Activated naive CD4-positive, alpha-beta T cell treated with anti-CD3 and anti-CD28 coated beads, Interleukin-2, amount 10 ng/mL, durations not matched to agents 7 days and 5 days (primary cell): ENCODE results near the gene TSC2.

Experiments used
- CTCF ChIA-PET: fragments of 350-600 bp; sonication (Branson Sonifier 250); formaldehyde crosslinking; loops from one replicate; lab custom pipeline; 2021; ENCODE audit warnings: antibody characterized with exemption; lab: Charles Lee
- DNase-seq: peaks from one replicate; pipeline ENCODE4 v3.0.0-alpha.2; 2020
- H3K27ac Mint-ChIP-seq: one replicate; pipeline ENCODE4 v1.8.0; 2021; ENCODE audit warnings: mild to moderate bottlenecking, moderate library complexity, mixed read lengths
- H3K27me3 Mint-ChIP-seq: one replicate; pipeline ENCODE4 v1.8.0; 2021; ENCODE audit warnings: mild to moderate bottlenecking, mixed read lengths
- H3K36me3 Mint-ChIP-seq: one replicate; pipeline ENCODE4 v1.8.0; 2021; ENCODE audit warnings: mixed read lengths
- H3K4me1 Mint-ChIP-seq: one replicate; pipeline ENCODE4 v1.8.0; 2021; ENCODE audit warnings: mixed read lengths
- H3K4me3 Mint-ChIP-seq: one replicate; pipeline ENCODE4 v1.8.0; 2021; ENCODE audit warnings: mild to moderate bottlenecking, moderate library complexity, mixed read lengths
- H3K9me3 Mint-ChIP-seq: one replicate; pipeline ENCODE4 v1.8.0; 2021; ENCODE audit warnings: mixed read lengths

TSC2 gene

DNA sequence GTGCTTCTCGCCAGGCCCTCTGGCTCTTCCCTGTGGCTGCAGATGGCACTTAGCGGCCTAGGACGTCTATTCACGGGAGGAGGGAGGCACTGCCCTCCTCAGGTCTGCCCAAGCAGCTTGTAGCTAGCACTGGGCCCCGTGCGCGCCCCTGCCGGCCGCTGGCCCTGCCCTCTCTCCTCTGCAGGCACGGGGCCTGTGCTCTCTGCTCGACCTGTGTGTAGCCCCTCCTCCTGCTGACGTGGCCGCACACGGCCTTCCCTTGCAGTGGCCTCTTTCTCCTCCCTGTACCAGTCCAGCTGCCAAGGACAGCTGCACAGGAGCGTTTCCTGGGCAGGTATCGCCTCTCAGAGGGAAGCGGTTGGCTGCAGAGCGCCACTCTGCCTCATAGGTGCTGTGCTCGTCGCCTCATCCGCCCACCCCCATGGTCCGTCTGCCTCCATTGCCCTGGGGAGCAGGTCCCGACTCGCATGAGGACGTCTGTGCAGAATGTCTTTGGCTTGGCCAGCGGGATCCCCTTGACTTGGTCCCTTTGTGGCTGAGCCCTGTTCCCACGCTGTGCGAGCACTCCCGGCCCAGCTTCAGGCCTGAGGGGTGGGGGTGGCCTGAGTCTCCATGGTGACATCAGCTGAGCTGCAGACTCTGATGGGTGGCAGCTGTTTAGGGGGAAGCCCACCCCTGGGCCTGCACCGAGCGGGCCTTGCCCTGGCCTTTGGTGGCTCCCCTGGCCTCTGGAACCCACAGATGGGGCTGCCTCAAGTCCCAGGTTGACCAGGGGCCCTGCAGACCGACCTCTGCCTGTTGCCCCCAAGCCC is 34.6 kb downstream of the TSC2 start:
- no peaks in the 10 kb centered on the region for H3K27me3 Mint-ChIP-seq

DNA sequence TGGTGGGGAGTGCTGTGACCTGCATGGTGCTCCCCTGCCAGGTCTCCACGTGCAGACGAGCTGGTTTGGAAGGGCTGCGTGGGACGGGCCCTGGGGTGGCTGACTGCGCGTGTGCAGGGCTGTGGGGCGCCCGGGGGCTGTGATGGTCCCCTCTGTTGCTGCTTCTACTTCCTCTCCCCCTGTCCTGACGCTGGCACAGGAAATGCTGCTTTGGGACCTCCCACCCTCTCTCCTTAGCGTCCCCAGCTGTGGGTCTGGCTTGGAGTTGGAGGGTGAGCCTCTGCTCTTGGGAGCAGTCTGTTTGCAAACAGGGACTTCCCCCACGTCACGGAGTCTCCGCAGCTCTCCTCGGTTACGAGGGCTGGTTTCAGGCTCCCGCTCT is 35.2 kb downstream of the TSC2 start:
- Mint-ChIP-seq H3K4me3 (no peak overlapping the region), H3K27me3 (no peaks in the 10 kb centered on the region), H3K4me1 (no peaks in the 10 kb centered on the region), H3K27ac (no peak overlapping the region), H3K36me3 (peaks cover 7% of the 10 kb centered on the region), H3K9me3 (no peaks in the 10 kb centered on the region)
- CTCF ChIA-PET: no interaction called here
- no peak for DNase-seq

More for the DNA sequence above, 34.6 kb downstream of the TSC2 start:
- Mint-ChIP-seq H3K4me3 (no peak overlapping the region), H3K36me3 (peaks cover 4% of the 10 kb centered on the region), H3K27ac (no peak overlapping the region), H3K4me1 (no peaks in the 10 kb centered on the region), H3K9me3 (no peaks in the 10 kb centered on the region)
- CTCF ChIA-PET: no interaction called here
- DNase-seq: no peak

DNA sequence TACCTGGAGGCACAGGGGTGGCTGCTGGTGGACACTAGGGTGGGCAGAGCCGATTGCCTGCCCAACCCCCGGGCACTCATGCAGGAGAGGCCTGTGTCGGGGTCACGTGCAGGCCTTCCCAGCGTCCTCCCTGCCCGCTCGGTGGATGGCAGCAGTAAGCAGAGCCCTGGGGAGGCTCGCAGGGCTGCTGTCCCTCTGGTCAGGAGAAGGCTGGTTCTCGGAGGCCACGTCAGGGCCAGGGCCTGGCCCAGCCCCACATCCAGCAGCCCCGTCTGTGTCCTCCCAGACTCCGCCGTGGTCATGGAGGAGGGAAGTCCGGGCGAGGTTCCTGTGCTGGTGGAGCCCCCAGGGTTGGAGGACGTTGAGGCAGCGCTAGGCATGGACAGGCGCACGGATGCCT is 35.6 kb downstream of the TSC2 start:
- Mint-ChIP-seq H3K36me3 (peaks cover 7% of the 10 kb centered on the region), H3K4me1 (no peaks in the 10 kb centered on the region), H3K27me3 (no peaks in the 10 kb centered on the region), H3K27ac (no peak overlapping the region), H3K9me3 (no peaks in the 10 kb centered on the region), H3K4me3 (no peak overlapping the region)
- CTCF ChIA-PET: no interaction called here
- no peak for DNase-seq

DNA sequence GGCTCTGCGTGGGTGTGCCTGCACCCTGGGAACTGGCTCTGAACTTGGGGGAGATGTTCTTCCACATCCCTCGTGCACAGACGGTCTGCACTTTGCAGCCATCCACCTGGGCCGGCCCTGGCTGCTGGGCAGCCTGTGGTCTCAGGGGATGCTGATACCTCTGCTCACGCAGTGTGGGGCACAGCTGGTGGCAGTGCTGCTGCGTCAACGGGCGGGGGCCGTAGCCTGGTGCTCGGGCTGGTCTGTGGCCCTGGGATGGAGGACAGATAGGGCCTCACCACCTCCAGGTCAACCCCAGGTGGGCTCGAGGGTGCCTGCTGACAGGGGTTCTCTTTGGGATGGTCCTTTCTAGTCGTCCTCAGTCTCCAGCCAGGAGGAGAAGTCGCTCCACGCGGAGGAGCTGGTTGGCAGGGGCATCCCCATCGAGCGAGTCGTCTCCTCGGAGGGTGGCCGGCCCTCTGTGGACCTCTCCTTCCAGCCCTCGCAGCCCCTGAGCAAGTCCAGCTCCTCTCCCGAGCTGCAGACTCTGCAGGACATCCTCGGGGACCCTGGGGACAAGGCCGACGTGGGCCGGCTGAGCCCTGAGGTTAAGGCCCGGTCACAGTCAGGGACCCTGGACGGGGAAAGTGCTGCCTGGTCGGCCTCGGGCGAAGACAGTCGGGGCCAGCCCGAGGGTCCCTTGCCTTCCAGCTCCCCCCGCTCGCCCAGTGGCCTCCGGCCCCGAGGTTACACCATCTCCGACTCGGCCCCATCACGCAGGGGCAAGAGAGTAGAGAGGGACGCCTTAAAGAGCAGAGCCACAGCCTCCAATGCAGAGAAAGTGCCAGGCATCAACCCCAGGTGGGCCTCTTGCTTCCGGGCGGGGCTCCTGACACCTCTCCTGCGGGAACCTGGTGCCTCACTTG is 36.3 kb downstream of the TSC2 start:
- H3K27ac Mint-ChIP-seq: no peak overlapping the region

DNA sequence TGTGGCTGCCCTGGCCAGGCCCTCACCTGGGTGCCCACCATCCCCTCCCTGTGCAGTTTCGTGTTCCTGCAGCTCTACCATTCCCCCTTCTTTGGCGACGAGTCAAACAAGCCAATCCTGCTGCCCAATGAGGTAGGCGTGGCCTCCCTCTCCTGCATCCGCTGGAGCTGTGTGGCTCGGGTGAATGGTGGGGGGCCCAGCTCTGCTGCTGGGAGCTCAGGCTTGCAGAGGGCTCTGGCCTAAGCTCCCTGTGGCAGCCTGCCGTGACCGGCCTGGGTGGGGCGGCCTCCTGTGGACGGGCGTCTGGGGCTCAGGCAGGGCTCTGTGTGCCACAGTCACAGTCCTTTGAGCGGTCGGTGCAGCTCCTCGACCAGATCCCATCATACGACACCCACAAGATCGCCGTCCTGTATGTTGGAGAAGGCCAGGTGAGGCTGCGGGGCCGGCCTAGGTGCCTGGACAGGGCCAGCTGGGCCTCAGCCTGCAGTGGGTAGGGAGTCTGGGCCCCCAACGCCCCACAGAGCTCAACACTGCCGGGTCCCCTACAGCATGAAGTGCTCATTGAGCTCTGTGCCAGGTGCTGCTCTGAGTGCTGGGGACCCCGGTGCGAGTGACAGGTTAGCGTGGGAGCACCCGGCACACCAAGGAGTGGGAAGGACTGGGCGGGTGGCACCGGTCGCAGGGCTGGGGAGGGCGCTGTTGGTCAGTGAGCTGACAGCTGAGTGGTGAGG is 37.3 kb downstream of the TSC2 start:
- no peak overlapping the region for H3K27ac Mint-ChIP-seq
- no peaks in the 10 kb centered on the region for H3K4me1 Mint-ChIP-seq
- CTCF ChIA-PET: no interaction called here
- H3K27me3 Mint-ChIP-seq: no peaks in the 10 kb centered on the region
- H3K4me3 Mint-ChIP-seq: no peak overlapping the region
- H3K36me3 Mint-ChIP-seq: peaks cover 7% of the 10 kb centered on the region
- no peak for DNase-seq
- no peaks in the 10 kb centered on the region for H3K9me3 Mint-ChIP-seq

More for the DNA sequence above, 36.3 kb downstream of the TSC2 start:
- H3K4me1 Mint-ChIP-seq: no peaks in the 10 kb centered on the region
- DNase-seq: no peak
- H3K4me3 Mint-ChIP-seq: no peak overlapping the region
- H3K36me3 Mint-ChIP-seq: peaks cover 7% of the 10 kb centered on the region
- H3K27me3 Mint-ChIP-seq: no peaks in the 10 kb centered on the region
- CTCF ChIA-PET: no interaction called here
- H3K9me3 Mint-ChIP-seq: no peaks in the 10 kb centered on the region

DNA sequence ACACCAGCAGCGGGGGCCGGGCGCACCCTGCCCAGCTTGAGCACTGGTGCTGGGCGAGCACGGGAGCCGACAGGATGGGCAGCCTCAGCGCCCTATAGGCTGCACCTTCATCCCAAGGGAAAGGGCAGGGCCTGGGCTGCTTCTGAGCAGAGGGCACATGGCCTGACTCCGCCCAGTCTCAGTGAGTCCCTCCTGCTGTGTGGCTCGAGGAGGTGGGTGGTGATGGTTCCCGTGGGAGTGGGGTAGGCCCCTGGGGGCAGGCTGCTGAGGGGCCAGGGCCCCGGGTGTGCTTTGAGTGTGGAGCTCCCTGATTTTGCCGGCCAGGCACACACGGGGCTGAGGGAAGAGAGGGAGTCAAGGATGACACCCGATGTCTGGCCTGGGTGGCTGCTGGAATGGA is 37.9 kb downstream of the TSC2 start:
- Mint-ChIP-seq H3K27ac (no peak overlapping the region), H3K36me3 (peaks cover 9% of the 10 kb centered on the region)

DNA sequence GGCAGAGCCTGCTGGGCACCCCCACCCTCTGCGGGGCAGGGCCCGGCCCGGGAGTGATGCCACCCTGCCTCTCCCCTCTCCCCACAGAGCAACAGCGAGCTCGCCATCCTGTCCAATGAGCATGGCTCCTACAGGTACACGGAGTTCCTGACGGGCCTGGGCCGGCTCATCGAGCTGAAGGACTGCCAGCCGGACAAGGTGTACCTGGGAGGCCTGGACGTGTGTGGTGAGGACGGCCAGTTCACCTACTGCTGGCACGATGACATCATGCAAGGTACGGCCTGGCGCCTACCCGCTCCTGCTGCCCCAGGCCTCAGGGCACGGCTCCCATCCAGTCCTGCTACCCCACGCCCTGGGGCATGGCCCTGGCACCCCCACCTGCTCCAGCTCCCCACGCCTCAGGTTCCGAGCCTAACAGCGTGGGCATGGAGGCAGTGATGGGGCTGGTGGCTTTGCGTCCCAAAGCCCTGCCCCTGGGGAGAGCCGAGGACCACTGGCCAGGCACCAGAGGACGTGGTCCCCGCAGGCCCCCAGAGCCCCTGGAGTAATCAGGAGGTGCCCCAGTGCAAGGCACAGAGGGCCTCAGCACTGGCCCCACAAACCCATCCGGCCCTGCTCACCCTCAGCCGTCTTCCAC is 38.4 kb downstream of the TSC2 start:
- H3K9me3 Mint-ChIP-seq: no peaks in the 10 kb centered on the region
- no peaks in the 10 kb centered on the region for H3K27me3 Mint-ChIP-seq
- no peak for DNase-seq
- CTCF ChIA-PET: interaction anchor here (0.8 kb wide), 1 partner anchor 70 kb away, joined by 3 read pairs; no protein-coding TSS in a partner anchor
- H3K36me3 Mint-ChIP-seq: peaks cover 9% of the 10 kb centered on the region
- no peak overlapping the region for H3K27ac Mint-ChIP-seq
- H3K4me3 Mint-ChIP-seq: no peak overlapping the region
- H3K4me1 Mint-ChIP-seq: no peaks in the 10 kb centered on the region

More for the DNA sequence above, 37.9 kb downstream of the TSC2 start:
- DNase-seq: no peak
- H3K4me1 Mint-ChIP-seq: no peaks in the 10 kb centered on the region
- no peaks in the 10 kb centered on the region for H3K27me3 Mint-ChIP-seq
- H3K9me3 Mint-ChIP-seq: no peaks in the 10 kb centered on the region
- no peak overlapping the region for H3K4me3 Mint-ChIP-seq
- CTCF ChIA-PET: interaction anchor here (0.8 kb wide), 1 partner anchor 69 kb away, joined by 3 read pairs; no protein-coding TSS in a partner anchor

DNA sequence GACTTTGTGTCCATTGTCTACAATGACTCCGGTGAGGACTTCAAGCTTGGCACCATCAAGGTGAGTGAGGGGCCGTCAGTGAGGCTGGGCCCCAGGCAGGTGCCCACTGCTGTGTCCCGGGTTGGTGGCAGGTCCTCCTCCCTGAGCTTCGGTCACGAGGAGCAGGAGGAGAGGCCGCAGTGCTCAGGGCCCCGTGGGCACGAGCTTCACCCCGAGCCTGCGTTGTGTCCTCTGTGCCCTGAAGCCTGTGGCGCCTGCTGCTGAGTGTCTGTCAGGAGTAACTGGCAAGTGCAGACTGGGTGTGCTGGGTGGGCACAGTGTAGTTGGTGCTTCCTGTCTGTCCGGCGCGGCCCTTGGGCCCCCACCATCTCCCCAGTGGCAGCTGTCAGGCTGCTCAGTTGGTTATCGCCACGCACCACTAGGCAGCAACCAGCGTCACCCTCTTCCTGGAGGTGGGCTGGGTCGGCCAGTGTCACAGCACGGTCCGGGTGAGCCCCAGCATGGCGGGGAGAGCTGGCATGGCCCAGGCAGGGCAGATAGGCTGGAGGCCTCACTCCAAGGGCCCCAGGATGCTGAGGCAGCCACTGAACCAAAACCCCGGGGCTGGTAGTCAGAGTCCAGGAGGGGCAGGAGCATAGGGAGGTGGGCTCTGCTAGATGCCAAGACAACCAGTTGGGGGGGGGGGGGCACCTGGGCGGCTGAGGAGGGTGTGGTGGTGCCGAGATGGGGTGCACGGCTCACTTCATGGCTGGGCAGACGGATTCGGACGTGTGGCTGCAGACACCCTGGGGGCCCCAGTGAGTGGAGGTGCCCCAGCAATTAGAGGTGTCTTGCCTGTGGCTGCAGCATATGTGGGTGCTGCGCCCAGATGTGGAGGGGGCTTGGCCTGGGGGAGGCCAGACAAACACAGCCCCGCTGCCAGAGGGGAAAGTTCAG is 39.3 kb downstream of the TSC2 start:
- H3K9me3 Mint-ChIP-seq: no peaks in the 10 kb centered on the region
- peaks cover 9% of the 10 kb centered on the region for H3K36me3 Mint-ChIP-seq
- H3K27ac Mint-ChIP-seq: no peak overlapping the region
- CTCF ChIA-PET: no interaction called here
- DNase-seq: no peak
- no peaks in the 10 kb centered on the region for H3K4me1 Mint-ChIP-seq
- H3K4me3 Mint-ChIP-seq: no peak overlapping the region
- H3K27me3 Mint-ChIP-seq: no peaks in the 10 kb centered on the region

DNA sequence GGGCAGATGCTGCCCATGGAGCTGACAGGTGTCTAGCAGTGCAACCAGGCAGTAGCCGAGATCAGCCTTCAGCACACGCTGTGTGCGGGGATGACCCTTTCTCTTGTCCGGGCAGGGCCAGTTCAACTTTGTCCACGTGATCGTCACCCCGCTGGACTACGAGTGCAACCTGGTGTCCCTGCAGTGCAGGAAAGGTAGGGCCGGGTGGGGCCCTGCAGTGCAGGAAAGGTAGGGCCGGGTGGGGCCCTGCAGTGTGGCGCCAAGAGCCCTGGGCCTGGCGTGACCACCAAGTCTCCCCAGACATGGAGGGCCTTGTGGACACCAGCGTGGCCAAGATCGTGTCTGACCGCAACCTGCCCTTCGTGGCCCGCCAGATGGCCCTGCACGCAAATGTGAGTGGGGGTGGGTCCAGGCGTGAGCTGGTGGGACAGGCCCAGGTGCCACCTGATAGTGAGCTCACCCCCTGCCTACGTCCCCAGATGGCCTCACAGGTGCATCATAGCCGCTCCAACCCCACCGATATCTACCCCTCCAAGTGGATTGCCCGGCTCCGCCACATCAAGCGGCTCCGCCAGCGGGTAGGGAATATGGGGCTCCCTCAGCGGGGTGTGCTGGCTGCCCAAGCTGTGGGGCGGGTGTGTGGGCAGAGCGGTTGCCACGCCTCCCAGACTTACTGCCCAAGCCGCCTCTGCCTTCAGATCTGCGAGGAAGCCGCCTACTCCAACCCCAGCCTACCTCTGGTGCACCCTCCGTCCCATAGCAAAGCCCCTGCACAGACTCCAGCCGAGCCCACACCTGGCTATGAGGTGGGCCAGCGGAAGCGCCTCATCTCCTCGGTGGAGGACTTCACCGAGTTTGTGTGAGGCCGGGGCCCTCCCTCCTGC is 40.2 kb downstream of the TSC2 start:
- no peak overlapping the region for H3K27ac Mint-ChIP-seq
- H3K4me3 Mint-ChIP-seq: no peak overlapping the region
- no peaks in the 10 kb centered on the region for H3K4me1 Mint-ChIP-seq
- H3K9me3 Mint-ChIP-seq: no peaks in the 10 kb centered on the region
- no peaks in the 10 kb centered on the region for H3K27me3 Mint-ChIP-seq
- CTCF ChIA-PET: no interaction called here
- DNase-seq: no peak
- H3K36me3 Mint-ChIP-seq: peaks cover 5% of the 10 kb centered on the region

DNA sequence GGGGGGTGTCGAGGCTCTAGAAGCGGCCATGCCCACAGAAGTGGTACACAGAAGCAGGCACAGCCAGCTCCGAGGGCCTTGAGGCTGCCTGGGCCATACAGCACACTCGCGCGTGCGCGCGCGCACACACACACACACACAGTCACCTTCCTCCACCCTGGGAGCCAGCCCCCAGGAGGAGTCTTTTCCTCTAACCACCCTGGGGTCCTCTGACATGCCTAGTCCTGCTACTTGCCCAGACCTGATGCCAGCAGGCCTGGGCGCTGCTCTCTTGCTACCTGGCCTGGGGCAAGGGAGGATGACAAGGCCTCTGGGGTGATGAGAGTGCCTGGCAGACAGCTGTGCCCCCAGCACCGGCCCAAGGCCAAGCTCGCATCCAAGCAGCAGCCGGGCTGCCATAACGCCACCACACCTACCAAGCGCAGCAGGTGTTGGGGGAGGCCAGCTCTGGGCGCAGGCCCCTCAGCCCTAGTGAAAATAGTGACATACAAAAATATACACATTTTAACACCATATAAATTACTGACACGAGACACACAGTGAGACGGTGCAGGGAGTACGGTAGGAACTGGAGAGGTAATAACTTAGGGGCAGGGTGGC is 41.1 kb downstream of the TSC2 start:
- CTCF ChIA-PET: no interaction called here
- H3K36me3 Mint-ChIP-seq: peaks cover 5% of the 10 kb centered on the region
- no peaks in the 10 kb centered on the region for H3K9me3 Mint-ChIP-seq
- no peak for DNase-seq
- H3K27me3 Mint-ChIP-seq: no peaks in the 10 kb centered on the region
- no peak overlapping the region for H3K27ac Mint-ChIP-seq
- no peaks in the 10 kb centered on the region for H3K4me1 Mint-ChIP-seq
- H3K4me3 Mint-ChIP-seq: no peak overlapping the region

DNA sequence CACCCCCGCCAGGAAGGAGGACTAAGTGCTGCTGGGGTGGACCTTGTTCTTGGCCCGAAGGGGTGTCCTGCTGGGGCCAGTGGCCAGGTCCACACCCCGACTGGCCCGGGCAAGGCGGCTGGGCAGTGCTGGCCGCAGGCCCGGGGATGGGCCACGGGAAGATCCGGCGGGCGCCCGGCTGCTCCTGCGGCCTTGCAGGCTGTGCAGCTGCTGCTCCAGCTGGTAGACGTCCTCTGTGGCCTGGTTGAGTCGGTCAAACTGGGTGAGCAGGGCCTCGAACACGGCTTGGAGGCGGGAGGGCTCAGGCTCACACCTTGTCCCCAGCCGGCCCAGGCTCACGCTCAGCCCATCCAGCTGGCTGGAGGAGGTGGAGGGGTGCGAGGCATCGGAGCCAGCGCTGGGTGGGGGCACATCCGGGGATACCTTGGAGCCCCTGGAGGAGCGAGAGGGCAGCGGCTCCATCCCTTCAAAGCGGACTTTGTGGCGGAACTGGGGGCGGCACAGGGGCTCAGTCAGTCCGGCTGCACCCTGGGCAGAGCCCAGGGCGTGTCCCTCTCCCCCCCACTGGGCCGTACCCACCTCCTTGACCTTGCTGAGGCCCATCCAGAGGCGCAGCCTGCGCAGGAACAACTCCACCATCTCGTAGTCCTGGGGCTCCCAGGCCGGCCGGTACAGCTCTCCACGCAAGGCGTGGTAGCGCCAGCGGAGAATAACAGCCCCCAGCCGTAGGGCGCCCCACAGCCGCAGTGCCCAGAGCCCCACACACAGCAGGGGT is 42.1 kb downstream of the TSC2 start:
- CTCF ChIA-PET: no interaction called here
- DNase-seq: no peak
- Mint-ChIP-seq H3K4me3 (no peak overlapping the region), H3K27ac (no peak overlapping the region), H3K36me3 (peaks cover 5% of the 10 kb centered on the region), H3K4me1 (no peaks in the 10 kb centered on the region), H3K9me3 (no peaks in the 10 kb centered on the region), H3K27me3 (no peaks in the 10 kb centered on the region)

DNA sequence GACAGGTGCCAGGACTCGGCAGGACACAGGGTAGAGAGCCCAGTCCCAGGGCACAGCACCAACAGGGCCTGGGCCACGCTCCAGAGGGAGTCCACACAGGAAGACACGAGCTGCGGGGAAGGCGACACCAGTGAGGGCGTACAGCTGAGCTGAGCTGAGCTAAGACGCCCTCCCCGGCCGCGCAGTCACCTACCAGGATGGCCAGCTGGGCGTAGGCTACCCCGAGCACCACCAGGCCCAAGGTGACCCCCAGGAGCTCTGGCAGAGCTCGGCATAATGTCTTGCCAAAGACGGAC is 42.6 kb downstream of the TSC2 start:
- H3K27ac Mint-ChIP-seq: no peak overlapping the region

More for the DNA sequence above, 42.6 kb downstream of the TSC2 start:
- Mint-ChIP-seq H3K4me1 (no peaks in the 10 kb centered on the region), H3K9me3 (no peaks in the 10 kb centered on the region), H3K4me3 (no peak overlapping the region), H3K36me3 (peaks cover 5% of the 10 kb centered on the region), H3K27me3 (no peaks in the 10 kb centered on the region)
- CTCF ChIA-PET: no interaction called here
- no peak for DNase-seq
